GM19099 (cell line): ENCODE data around the gene SIX2.

Experiments
- POLR2A ChIP-seq: IDR thresholded peaks from 3 replicates; pipeline ENCODE4 v1.6.1; 2011; ENCODE audit warnings: low read depth; ENCODE audit not compliant: insufficient read length; ENCODE audit errors: extremely low read depth

Gene SIX2

GRCh38 chr2:45028276-45028675 lies 19.0 kb upstream of the SIX2 start:
- no peak for TF ChIP-seq POLR2A

GRCh38 chr2:45026924-45027450 lies 17.7 kb upstream of the SIX2 start:
- no peak for TF ChIP-seq POLR2A

DNA sequence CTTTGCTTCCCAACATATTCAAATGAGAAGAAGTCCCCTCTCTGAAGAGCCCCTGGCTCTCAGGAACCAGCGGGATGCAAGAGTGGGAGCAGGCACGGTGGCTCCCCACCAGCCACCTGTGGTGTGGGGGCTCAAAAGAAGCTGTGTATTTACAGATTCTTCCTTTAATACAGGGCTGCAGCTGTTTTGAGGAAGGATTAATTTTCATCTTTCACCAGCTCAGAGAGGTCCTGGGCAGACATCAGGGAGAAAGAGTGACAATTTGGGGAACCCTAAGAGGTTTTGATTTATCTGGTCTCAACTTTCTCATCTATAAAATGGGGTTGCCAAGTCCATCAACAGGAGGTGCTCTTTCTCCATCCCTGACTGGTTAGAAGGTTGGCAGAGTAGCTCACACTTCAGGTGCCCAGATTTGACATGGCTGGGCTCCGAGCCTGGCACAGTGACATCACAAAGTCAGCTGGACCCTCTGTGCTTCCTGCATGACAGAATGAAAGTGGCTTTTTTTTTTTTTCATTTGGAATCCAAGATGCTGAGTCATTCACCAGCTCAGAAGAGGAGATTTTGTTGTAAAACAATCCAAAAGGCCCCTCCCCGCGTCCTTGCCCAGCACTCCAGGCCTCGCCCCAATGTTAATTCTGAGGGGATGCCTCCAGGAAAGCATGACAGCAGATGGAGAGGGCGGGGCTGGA lies 15.5 kb upstream of the SIX2 start:
- TF ChIP-seq POLR2A: no peak

DNA sequence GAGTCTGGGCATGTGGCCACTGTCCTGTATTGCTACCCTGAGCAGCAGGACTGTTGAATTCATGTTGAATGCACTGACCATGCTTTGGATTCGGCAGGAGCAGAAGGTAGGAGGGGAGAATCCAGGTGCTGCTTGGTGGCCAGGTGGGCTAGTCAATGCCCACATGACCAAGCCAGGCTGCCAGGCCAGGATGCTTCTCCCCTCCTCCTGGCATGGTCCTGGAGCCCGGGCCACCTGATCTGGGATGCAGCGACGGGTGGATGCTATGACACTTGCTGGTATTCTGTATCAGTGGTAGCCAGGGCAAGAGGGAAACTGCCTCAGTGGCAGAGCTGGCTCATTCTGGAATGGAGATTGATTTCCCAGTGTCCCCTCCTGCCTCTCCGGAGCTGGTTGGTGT lies 14.8 kb upstream of the SIX2 start:
- no peak for TF ChIP-seq POLR2A

DNA sequence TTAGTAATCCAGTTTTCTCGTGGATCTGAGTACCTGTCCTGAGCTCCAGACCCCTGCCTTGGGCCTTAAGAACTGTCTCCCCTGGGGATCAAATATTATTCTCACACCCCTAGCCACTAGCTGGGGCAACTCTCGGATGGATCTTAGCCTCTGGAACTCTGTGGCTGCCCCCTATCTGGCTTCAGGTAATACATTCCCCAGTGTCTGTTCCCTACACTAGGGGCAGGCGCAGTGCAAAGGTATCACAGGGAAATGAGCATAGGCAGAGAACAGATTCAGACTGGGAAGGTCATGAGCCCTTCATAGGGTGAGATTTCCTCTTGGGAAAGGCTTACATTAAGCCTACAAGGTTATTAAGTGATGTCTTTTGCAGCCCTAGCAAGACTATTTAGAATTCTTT lies 11.2 kb upstream of the SIX2 start:
- TF ChIP-seq POLR2A: no peak

- no peak for TF ChIP-seq POLR2A
These were observed 8.8 kb upstream of the SIX2 start for GRCh38 chr2:45018023-45018422.

DNA sequence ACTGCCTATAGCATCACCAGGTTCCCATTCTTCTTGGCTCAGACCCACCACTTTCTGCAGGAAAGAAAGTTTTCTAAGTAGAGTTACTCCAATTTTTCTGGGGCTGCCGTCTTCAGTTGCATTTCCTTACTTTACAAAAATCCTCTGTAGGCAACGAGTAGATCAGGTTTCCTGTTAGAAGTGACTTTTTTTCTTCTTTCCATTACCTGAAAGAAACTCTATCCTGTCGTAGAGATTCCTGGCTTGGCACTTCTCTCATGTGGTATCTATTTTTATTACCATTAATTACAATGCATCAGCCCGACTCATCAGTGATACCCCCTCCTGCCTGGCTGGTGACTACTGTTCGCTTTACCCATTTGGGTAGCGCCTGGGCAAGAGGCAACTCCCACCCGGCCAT lies 5.6 kb upstream of the SIX2 start:
- no peak for TF ChIP-seq POLR2A

DNA sequence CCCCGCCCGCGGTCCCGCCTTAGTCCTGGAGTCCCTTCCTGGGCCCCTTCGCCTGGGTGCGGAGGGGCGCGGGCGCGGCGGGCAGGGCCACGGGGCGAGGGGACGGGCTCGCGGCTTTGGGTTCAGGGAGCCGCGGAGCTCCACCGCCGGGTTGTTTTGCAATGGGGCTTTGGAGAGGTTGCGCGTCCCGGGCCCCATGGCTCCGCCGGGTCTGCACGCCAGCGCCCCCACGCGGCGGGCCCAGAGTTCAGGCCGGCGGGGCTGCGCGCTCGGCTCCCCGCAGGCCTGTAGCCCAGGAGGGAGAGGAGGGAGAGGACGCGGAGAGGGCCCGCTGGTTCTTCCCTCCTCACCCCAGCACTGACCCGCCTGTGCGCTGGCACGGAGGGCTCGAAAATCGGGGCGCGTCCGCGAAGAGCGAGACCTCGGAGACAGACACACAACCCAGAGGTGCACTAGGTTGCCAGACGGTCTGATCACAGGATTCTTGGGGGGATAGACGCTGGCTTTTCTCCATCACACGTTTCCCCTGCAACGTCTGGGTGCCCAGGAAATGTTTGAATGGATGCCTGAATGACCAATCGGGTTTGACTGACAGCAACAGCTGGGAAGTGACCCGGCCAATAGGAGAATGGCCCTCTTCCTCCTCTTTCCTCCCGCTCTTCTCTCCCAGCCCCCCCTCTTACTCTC lies 4.9 kb upstream of the SIX2 start:
- no peak for TF ChIP-seq POLR2A

- TF ChIP-seq POLR2A: no peak
These were observed 4.2 kb upstream of the SIX2 start for GRCh38 chr2:45013229-45014015.

- TF ChIP-seq POLR2A: no peak
These were observed 3.5 kb upstream of the SIX2 start for GRCh38 chr2:45012733-45013132.

- no peak for TF ChIP-seq POLR2A
These were observed 2.7 kb upstream of the SIX2 start for GRCh38 chr2:45011621-45012602.

- TF ChIP-seq POLR2A: no peak
These were observed 1.9 kb upstream of the SIX2 start for GRCh38 chr2:45011121-45011520.

DNA sequence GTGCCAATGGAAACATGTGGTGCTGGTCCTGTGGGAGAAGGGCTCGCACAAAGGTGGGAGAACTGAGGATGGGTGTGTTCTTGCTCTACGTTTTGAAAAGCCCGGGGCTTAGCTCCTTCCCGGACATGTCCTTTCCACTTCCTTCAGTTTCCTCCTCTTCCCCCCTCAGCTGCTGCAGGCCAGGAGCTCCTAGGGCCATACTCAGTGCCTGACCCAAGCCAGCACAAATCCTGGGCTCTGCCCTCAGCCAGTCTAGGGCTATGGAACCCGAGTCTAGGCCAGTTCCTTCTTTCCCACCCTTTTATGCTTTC lies 1.4 kb upstream of the SIX2 start:
- no peak for TF ChIP-seq POLR2A

GRCh38 chr2:45009928-45010701 lies 863 bp upstream of the SIX2 start:
- no peak for TF ChIP-seq POLR2A

GRCh38 chr2:45008296-45009129 lies 739 bp downstream of the SIX2 start:
- no peak for TF ChIP-seq POLR2A
